Panc1 (cell line): ENCODE data around the gene RANBP17.

ENCODE experiments used
- CTCF ChIP-seq: fragments of 450-650 bp; IDR thresholded peaks from 2 replicates; pipeline ENCODE4 v1.5.1; 2017; ENCODE audit warnings: mild to moderate bottlenecking
- POLR2AphosphoS5 ChIP-seq: IDR thresholded peaks from 2 replicates; pipeline ENCODE4 v1.6.1; 2012; ENCODE audit warnings: mild to moderate bottlenecking, low read depth, low read length, moderate library complexity
- REST ChIP-seq, 2 experiments: IDR thresholded peaks; 2 replicates each; pipeline ENCODE4 v1.6.1; 2011 to 2012; ENCODE audit warnings: low read depth in 2 of 2, control low read depth in 1 of 2, low read length in 1 of 2, mild to moderate bottlenecking in 1 of 2, moderate library complexity in 1 of 2; ENCODE audit not compliant: insufficient read depth in 1 of 2
- TCF7L2 ChIP-seq: IDR thresholded peaks from 2 replicates; pipeline ENCODE4 v1.6.1; 2011; ENCODE audit warnings: mild to moderate bottlenecking, low read depth, low read length, inconsistent platforms

- TF ChIP-seq REST (IDR thresholded peaks at IDR 0.05; ENCODE audit: insufficient read depth in 1 of 2, low read depth in 2 of 2, low read length in 1 of 2), result no peak
- TF ChIP-seq CTCF, result no peak
- no peak for TF ChIP-seq POLR2AphosphoS5
- TF ChIP-seq TCF7L2, result no peak
Observed at GRCh38 chr5:171270136-171270535, 408.3 kb downstream of the RANBP17 start.
